HEK293 (cell line): Measurements from ENCODE around the gene PPRC1.

Source experiments
- CTCF ChIA-PET: fragments of 350-600 bp; formaldehyde crosslinking; extraction: SDS; loops from one replicate; lab custom pipeline; 2021; ENCODE audit warnings: antibody characterized with exemption; lab: Yijun Ruan, JAX
- POLR2A ChIA-PET: fragments of 300-600 bp; formaldehyde crosslinking; extraction: SDS; loops from one replicate; lab custom pipeline; 2020; ENCODE audit warnings: antibody characterized with exemption, inconsistent platforms; lab: Yijun Ruan, JAX
- H3K27ac ChIP-seq: fragments of 200-500 bp; sonication (Bioruptor generic); 2 replicates; pipeline ENCODE4 v1.5.1; 2014; ENCODE audit warnings: low read depth, low read length, control low read depth, inconsistent platforms; ENCODE audit errors: extremely low read depth
- H3K36me3 ChIP-seq, 2 experiments: fragments of 200-500 bp in 1 of 2; sonication (Bioruptor generic) in 1 of 2; 1 replicate in 1 of 2; 2 replicates in 1 of 2; pipeline ENCODE4 v1.5.1; 2014 to 2017; ENCODE audit warnings: inconsistent platforms in 2 of 2, low read length in 2 of 2; ENCODE audit not compliant: control insufficient read depth in 2 of 2, insufficient read depth in 1 of 2
- H3K4me1 ChIP-seq: fragments of 200-500 bp; sonication (Bioruptor generic); 2 replicates; pipeline ENCODE4 v1.5.1; 2014; ENCODE audit warnings: mild to moderate bottlenecking, low read length, inconsistent platforms; ENCODE audit not compliant: control insufficient read depth, insufficient read depth
- H3K4me3 ChIP-seq: 2 replicates; pipeline ENCODE4 v1.5.1; 2011; ENCODE audit warnings: low read depth, mild to moderate bottlenecking, control low read depth, low read length, moderate library complexity
- H3K9me3 ChIP-seq: fragments of 200-500 bp; sonication (Bioruptor generic); 2 replicates; pipeline ENCODE4 v1.5.1; 2014; ENCODE audit warnings: low read depth, low read length, inconsistent platforms; ENCODE audit not compliant: control insufficient read depth, insufficient read depth
- ELK4 ChIP-seq: IDR thresholded peaks from 2 replicates; pipeline ENCODE4 v1.6.1; 2011; ENCODE audit warnings: mild to moderate bottlenecking, low read depth, low read length, borderline replicate concordance
- GLI4 ChIP-seq: fragments of 450-650 bp; formaldehyde crosslinking; IDR thresholded peaks from 2 replicates; pipeline ENCODE4 v1.5.1; 2016; ENCODE audit warnings: missing biosample characterization, missing genetic modification characterization
- KLF1 ChIP-seq: fragments of 450-650 bp; formaldehyde crosslinking; IDR thresholded peaks from 2 replicates; pipeline ENCODE4 v1.5.1; 2016; ENCODE audit warnings: missing biosample characterization, missing genetic modification characterization
- KLF10 ChIP-seq: fragments of 450-650 bp; IDR thresholded peaks from 2 replicates; pipeline ENCODE4 v1.5.1; 2018; ENCODE audit warnings: missing biosample characterization, mild to moderate bottlenecking, missing genetic modification characterization
- KLF17 ChIP-seq: fragments of 450-650 bp; formaldehyde crosslinking; IDR thresholded peaks from 2 replicates; pipeline ENCODE4 v1.5.1; 2016; ENCODE audit warnings: missing biosample characterization, missing genetic modification characterization
- PRDM1 ChIP-seq: fragments of 450-650 bp; formaldehyde crosslinking; IDR thresholded peaks from 2 replicates; pipeline ENCODE4; 2016; ENCODE audit warnings: missing biosample characterization, missing genetic modification characterization
- SCRT1 ChIP-seq: fragments of 450-650 bp; formaldehyde crosslinking; IDR thresholded peaks from 2 replicates; pipeline ENCODE4 v1.5.1; 2016; ENCODE audit warnings: missing biosample characterization, missing genetic modification characterization, borderline replicate concordance
- SCRT2 ChIP-seq: fragments of 450-650 bp; formaldehyde crosslinking; IDR thresholded peaks from 2 replicates; pipeline ENCODE4 v1.5.1; 2016; ENCODE audit warnings: missing biosample characterization, missing genetic modification characterization
- SP7 ChIP-seq: fragments of 450-650 bp; formaldehyde crosslinking; IDR thresholded peaks from 2 replicates; pipeline ENCODE4 v1.5.1; 2016; ENCODE audit warnings: missing biosample characterization, missing genetic modification characterization
- ZBTB48 ChIP-seq: fragments of 450-650 bp; formaldehyde crosslinking; IDR thresholded peaks from 2 replicates; pipeline ENCODE4 v1.5.1; 2016; ENCODE audit warnings: missing biosample characterization, missing genetic modification characterization
- ZNF2 ChIP-seq: fragments of 450-650 bp; formaldehyde crosslinking; IDR thresholded peaks from 2 replicates; pipeline ENCODE4 v1.5.1; 2016; ENCODE audit warnings: missing biosample characterization, missing genetic modification characterization
- ZNF214 ChIP-seq: fragments of 450-650 bp; formaldehyde crosslinking; IDR thresholded peaks from 2 replicates; pipeline ENCODE4 v1.5.1; 2017; ENCODE audit warnings: missing biosample characterization, mild to moderate bottlenecking, missing genetic modification characterization, borderline replicate concordance
- ZNF266 ChIP-seq: fragments of 450-650 bp; formaldehyde crosslinking; IDR thresholded peaks from 2 replicates; pipeline ENCODE4 v1.5.1; 2016; ENCODE audit warnings: missing biosample characterization, missing genetic modification characterization, low read depth
- ZNF514 ChIP-seq: fragments of 450-650 bp; formaldehyde crosslinking; IDR thresholded peaks from 2 replicates; pipeline ENCODE4 v1.5.1; 2016; ENCODE audit warnings: missing biosample characterization, missing genetic modification characterization
- ZNF530 ChIP-seq: fragments of 450-650 bp; formaldehyde crosslinking; IDR thresholded peaks from 2 replicates; pipeline ENCODE4 v1.5.1; 2016; ENCODE audit warnings: low read depth, missing biosample characterization, missing genetic modification characterization
- ZNF571 ChIP-seq: fragments of 450-650 bp; formaldehyde crosslinking; IDR thresholded peaks from 2 replicates; pipeline ENCODE4 v1.5.0; 2017; ENCODE audit warnings: missing biosample characterization, missing genetic modification characterization
- ZNF600 ChIP-seq: fragments of 450-650 bp; formaldehyde crosslinking; IDR thresholded peaks from 2 replicates; pipeline ENCODE4 v1.5.1; 2016; ENCODE audit warnings: missing biosample characterization, missing genetic modification characterization
- ZSCAN16 ChIP-seq: fragments of 450-650 bp; formaldehyde crosslinking; IDR thresholded peaks from 2 replicates; pipeline ENCODE4 v1.5.1; 2016; ENCODE audit warnings: missing biosample characterization, missing genetic modification characterization
- TF ChIP-seq, protein P1 (sequence below): fragments of 450-650 bp; formaldehyde crosslinking; IDR thresholded peaks from 2 replicates; pipeline ENCODE4 v1.5.1; 2016; ENCODE audit warnings: missing biosample characterization, missing genetic modification characterization
- TF ChIP-seq, protein P2 (sequence below): fragments of 450-650 bp; formaldehyde crosslinking; optimal IDR thresholded peaks from 2 replicates; pipeline ENCODE3; 2016; ENCODE audit warnings: missing biosample characterization, mild to moderate bottlenecking, missing genetic modification characterization
- TF ChIP-seq, protein P3 (sequence below): fragments of 450-650 bp; formaldehyde crosslinking; IDR thresholded peaks from 2 replicates; pipeline ENCODE4 v1.5.1; 2016; ENCODE audit warnings: missing biosample characterization, missing genetic modification characterization

PPRC1 gene

DNA sequence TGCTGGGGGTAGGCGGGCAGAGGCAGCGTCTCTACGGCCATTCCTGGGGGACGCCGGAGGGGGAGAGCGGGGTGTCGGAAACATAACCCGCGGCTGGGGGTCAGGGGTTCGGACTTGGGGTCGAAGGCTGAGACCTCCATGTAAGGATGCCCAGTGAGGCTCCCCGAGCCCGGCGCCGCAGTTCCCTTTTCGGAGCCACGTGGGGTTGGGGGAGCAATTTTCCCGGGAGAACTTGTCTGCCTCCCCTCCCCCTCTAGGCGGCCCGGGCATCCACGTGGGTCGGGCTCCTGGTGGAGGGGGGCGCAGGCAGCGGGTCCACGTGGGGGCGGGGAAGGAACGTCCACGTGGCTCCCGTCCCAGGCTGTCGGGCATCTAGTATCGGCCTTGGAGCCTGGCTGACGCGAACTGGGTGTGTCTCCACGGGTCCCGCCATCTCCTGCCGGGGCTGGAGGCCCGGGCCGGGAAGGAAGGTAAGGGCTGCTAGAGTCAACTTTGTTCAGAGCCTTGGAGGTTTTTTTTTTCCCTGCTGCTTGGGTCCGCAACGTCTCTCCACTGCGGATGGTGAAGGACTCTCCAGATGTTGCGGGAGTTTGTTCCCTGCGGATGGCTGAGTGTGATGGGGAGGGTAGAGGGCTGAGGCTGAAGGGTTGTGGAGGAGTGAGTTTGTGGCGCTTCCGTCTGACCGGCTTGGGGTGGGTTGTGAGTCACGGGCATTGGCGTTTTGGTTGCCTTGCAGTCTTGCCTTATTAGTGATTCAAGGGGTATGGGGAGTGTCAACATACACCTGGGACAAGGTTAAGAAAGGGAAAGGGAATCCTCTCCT is 744 bp downstream of the PPRC1 start (continued):
- no peak for TF ChIP-seq ELK4
- TF ChIP-seq, protein P1, sequence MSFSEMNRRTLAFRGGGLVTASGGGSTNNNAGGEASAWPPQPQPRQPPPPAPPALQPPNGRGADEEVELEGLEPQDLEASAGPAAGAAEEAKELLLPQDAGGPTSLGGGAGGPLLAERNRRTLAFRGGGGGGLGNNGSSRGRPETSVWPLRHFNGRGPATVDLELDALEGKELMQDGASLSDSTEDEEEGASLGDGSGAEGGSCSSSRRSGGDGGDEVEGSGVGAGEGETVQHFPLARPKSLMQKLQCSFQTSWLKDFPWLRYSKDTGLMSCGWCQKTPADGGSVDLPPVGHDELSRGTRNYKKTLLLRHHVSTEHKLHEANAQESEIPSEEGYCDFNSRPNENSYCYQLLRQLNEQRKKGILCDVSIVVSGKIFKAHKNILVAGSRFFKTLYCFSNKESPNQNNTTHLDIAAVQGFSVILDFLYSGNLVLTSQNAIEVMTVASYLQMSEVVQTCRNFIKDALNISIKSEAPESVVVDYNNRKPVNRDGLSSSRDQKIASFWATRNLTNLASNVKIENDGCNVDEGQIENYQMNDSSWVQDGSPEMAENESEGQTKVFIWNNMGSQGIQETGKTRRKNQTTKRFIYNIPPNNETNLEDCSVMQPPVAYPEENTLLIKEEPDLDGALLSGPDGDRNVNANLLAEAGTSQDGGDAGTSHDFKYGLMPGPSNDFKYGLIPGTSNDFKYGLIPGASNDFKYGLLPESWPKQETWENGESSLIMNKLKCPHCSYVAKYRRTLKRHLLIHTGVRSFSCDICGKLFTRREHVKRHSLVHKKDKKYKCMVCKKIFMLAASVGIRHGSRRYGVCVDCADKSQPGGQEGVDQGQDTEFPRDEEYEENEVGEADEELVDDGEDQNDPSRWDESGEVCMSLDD (tag by site-specific recombination) = peak; percentile 73
- no peak for TF ChIP-seq GLI4

DNA sequence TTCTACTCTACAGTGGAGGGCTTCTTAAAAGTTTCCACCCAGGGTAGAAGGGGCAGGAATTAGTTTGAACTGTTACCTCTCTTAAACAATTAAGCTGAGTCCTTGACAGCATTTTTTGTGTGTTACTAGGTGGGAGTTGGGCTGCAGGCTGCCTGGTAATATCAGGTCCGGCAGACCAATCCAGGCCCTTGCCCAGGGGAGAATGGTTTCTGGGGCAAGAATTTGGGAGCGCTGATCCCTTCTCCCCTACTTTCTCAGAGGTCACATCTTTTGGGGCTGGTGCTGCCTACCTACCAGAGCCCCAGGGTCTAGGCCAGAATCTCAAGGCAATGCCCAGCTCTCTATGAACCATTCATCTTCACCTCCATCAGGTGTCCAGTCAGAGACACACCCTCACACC is 1.6 kb downstream of the PPRC1 start:
- no peak overlapping the region; the same call in 1 of the 2 replicates for H3K27ac ChIP-seq
- H3K9me3 ChIP-seq = no peaks in the 10 kb centered on the region
- peaks cover 4 to 24% of the 10 kb centered on the region in 2 experiments for H3K36me3 ChIP-seq
- H3K4me3 ChIP-seq = peak overlapping the region; percentile 93
- peaks cover 22% of the 10 kb centered on the region for H3K4me1 ChIP-seq
- TF ChIP-seq ZNF571 (tag by site-specific recombination) = no peak
- TF ChIP-seq, protein P2, sequence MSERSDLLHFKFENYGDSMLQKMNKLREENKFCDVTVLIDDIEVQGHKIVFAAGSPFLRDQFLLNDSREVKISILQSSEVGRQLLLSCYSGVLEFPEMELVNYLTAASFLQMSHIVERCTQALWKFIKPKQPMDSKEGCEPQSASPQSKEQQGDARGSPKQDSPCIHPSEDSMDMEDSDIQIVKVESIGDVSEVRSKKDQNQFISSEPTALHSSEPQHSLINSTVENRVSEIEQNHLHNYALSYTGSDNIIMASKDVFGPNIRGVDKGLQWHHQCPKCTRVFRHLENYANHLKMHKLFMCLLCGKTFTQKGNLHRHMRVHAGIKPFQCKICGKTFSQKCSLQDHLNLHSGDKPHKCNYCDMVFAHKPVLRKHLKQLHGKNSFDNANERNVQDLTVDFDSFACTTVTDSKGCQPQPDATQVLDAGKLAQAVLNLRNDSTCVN = no peak
- TF ChIP-seq ZNF214 (tag by site-specific recombination) = no peak
- TF ChIP-seq ZNF2 (tag by site-specific recombination) = no peak
- TF ChIP-seq, protein P3, sequence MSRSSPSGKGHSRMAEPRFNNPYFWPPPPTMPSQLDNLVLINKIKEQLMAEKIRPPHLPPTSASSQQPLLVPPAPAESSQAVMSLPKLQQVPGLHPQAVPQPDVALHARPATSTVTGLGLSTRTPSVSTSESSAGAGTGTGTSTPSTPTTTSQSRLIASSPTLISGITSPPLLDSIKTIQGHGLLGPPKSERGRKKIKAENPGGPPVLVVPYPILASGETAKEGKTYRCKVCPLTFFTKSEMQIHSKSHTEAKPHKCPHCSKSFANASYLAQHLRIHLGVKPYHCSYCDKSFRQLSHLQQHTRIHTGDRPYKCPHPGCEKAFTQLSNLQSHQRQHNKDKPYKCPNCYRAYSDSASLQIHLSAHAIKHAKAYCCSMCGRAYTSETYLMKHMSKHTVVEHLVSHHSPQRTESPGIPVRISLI (tag by site-specific recombination) = no peak
- TF ChIP-seq ZBTB48 = no peak
- POLR2A ChIA-PET = interaction anchor here (0.5 to 0.6 kb wide), 2 partner anchors 10 to 11 kb away, joined by 3 to 4 read pairs; no protein-coding TSS in a partner anchor
- CTCF ChIA-PET = interaction anchor here (1.0 to 1.5 kb wide), 2 partner anchors 33 to 265 kb away, joined by 3 to 4 read pairs; no protein-coding TSS in a partner anchor

GRCh38 chr10:102135956-102136526 is 3.2 kb downstream of the PPRC1 start:
- POLR2A ChIA-PET = no interaction called here
- Histone ChIP-seq H3K27ac (peak overlapping the region; percentile 20; the same call in 1 of the 2 replicates), H3K4me3 (no peak overlapping the region)
- TF ChIP-seq PRDM1 (tag by site-specific recombination) (0 out of 2 replicates have a peak, but pooled peaks have one; percentile 9), ZNF266 (tag by site-specific recombination) (no peak), KLF10 (tag by site-specific recombination) (no peak), ZNF600 (tag by site-specific recombination) (peak; percentile 81; the same call in 1 of the 2 replicates), SCRT2 (tag by site-specific recombination) (peak; percentile 99), ZNF514 (no peak), ZSCAN16 (tag by site-specific recombination) (0 out of 2 replicates have a peak, but pooled peaks have one; percentile 29), ZNF530 (tag by site-specific recombination) (no peak), SP7 (tag by site-specific recombination) (peak; percentile 83), SCRT1 (tag by site-specific recombination) (peak; percentile 96), KLF1 (tag by site-specific recombination) (0 out of 2 replicates have a peak, but pooled peaks have one; percentile 23), KLF17 (tag by site-specific recombination) (peak; percentile 56; the same call in 1 of the 2 replicates)
- TF ChIP-seq, all 188 proteins: peak for 8
- H3K9me3 ChIP-seq = no peaks in the 10 kb centered on the region
- CTCF ChIA-PET = interaction anchor here (0.6 to 1.0 kb wide), 4 partner anchors 33 to 1201 kb away, joined by 3 read pairs; no protein-coding TSS in a partner anchor
- peaks cover 4 to 41% of the 10 kb centered on the region in 2 experiments for H3K36me3 ChIP-seq
- H3K4me1 ChIP-seq = peaks cover 22% of the 10 kb centered on the region
